ENCODE data around the gene CLCN4.

The CLCN4 gene

DNA sequence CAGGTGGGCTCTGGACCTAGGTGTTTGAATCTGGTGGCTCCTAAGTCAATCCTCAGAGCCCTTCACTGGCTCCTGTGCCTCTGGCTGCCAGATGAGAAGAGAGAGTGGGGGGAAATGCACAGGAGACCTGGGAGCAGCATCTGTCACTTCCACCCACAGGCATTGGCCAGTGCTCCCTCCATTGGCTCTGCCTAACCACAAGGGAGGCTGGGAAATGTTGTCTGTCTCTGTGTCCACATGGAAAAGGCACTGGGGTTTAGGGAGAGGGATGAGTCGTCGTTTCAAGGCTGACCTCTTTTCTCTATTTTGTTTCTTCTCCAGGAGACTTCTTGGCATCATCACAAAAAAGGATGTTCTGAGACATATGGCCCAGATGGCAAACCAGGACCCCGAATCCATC, 76.4 kb downstream of the CLCN4 start:
- TF ChIP-seq, protein P1, sequence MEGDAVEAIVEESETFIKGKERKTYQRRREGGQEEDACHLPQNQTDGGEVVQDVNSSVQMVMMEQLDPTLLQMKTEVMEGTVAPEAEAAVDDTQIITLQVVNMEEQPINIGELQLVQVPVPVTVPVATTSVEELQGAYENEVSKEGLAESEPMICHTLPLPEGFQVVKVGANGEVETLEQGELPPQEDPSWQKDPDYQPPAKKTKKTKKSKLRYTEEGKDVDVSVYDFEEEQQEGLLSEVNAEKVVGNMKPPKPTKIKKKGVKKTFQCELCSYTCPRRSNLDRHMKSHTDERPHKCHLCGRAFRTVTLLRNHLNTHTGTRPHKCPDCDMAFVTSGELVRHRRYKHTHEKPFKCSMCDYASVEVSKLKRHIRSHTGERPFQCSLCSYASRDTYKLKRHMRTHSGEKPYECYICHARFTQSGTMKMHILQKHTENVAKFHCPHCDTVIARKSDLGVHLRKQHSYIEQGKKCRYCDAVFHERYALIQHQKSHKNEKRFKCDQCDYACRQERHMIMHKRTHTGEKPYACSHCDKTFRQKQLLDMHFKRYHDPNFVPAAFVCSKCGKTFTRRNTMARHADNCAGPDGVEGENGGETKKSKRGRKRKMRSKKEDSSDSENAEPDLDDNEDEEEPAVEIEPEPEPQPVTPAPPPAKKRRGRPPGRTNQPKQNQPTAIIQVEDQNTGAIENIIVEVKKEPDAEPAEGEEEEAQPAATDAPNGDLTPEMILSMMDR (IDR thresholded peaks at IDR 0.05): no peak

GRCh38 chrX:10233696-10234095, 76.9 kb downstream of the CLCN4 start:
- Mint-ChIP-seq H3K27ac (no peak overlapping the region), H3K36me3 (ENCODE audit: low read depth) (peaks cover 33% of the 10 kb centered on the region), H3K27me3 (ENCODE audit: low read depth, poor library complexity) (no peaks in the 10 kb centered on the region), H3K9me3 (peaks cover 45% of the 10 kb centered on the region), H3K4me3 (no peak overlapping the region), H3K4me1 (no peaks in the 10 kb centered on the region)
- no peak for DNase-seq
- TF ChIP-seq, protein P1 (IDR thresholded peaks at IDR 0.05): no peak

More for the DNA sequence above, 76.4 kb downstream of the CLCN4 start:
- no peaks in the 10 kb centered on the region for H3K4me1 Mint-ChIP-seq
- peaks cover 42% of the 10 kb centered on the region for H3K9me3 Mint-ChIP-seq
- H3K36me3 Mint-ChIP-seq (ENCODE audit: low read depth): peaks cover 33% of the 10 kb centered on the region
- no peak overlapping the region for H3K4me3 Mint-ChIP-seq
- no peak for DNase-seq
- H3K27ac Mint-ChIP-seq: no peak overlapping the region
- no peaks in the 10 kb centered on the region for H3K27me3 Mint-ChIP-seq (ENCODE audit: low read depth, poor library complexity)

DNA sequence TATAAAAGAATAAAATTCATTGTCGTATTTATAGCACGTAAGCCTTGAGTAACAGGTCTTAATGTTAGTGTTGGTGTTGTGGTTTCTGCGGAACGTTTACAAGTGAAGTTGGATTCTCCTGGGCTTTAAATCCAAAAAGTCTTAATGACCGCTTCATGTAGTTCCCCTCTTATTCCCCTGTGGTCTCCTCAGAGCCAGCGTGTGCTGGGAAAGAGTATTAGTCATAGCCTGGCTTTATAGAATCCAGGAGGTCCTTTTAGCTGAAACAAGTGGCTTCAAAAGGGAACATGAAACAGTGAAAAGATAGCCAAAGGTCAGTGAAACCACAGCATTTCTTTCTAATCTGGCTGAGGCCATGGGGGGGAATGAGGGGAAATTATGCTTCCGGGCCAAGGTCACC, 79.1 kb downstream of the CLCN4 start:
- H3K4me3 Mint-ChIP-seq: no peak overlapping the region
- TF ChIP-seq, protein P1 (IDR thresholded peaks at IDR 0.05): no peak
- no peaks in the 10 kb centered on the region for H3K4me1 Mint-ChIP-seq
- peaks cover 54% of the 10 kb centered on the region for H3K9me3 Mint-ChIP-seq
- no peak overlapping the region for H3K27ac Mint-ChIP-seq
- peaks cover 31% of the 10 kb centered on the region for H3K36me3 Mint-ChIP-seq (ENCODE audit: low read depth)
- DNase-seq: no peak
- H3K27me3 Mint-ChIP-seq (ENCODE audit: low read depth, poor library complexity): no peaks in the 10 kb centered on the region

DNA sequence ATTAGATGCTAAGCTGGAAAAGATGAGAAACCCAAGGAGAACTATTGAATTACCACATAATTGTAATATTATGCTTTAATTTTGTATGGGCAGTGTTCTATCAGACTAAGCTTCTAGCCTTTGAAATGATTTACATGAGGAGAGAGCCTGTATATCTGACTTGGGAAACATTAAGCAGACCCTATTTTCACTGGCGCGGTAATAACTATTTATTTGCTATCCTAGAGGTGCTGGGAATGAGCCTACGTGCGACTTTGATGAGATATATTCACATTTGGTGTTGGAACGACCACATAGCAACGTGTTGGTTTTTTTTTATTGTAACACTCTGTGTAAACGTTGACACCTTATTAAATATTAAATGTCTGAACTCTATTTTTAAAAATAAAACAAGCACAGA, 80.5 kb downstream of the CLCN4 start:
- H3K4me1 Mint-ChIP-seq: no peaks in the 10 kb centered on the region
- no peak overlapping the region for H3K4me3 Mint-ChIP-seq
- peaks cover 55% of the 10 kb centered on the region for H3K9me3 Mint-ChIP-seq
- TF ChIP-seq, protein P1 (IDR thresholded peaks at IDR 0.05): no peak
- no peak for DNase-seq
- H3K27ac Mint-ChIP-seq: no peak overlapping the region
- H3K27me3 Mint-ChIP-seq (ENCODE audit: low read depth, poor library complexity): peaks cover 3% of the 10 kb centered on the region
- peaks cover 28% of the 10 kb centered on the region for H3K36me3 Mint-ChIP-seq (ENCODE audit: low read depth)

DNA sequence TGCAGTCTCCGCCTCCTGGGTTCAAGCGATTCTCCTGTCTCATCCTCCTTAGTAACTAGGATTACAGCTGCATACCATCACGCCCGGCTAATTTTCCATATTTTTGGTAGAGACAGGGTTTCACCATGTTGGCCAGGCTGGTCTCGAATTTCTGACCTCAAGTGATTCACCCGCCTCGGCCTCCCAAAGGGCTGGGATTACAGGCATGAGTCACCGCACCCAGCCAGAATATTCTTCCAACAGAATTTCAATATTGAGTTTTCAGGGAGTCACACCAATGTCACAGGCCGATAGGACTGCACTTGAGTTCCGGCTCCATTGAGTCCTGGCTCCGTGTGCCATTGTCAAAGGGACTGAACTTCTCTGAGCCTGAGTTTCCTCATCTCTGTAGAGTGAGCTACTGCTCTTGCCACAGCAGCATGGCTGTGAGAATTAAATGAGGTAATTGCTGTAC, 82.9 kb downstream of the CLCN4 start:
- H3K36me3 Mint-ChIP-seq (ENCODE audit: low read depth): peaks cover 20% of the 10 kb centered on the region
- H3K27me3 Mint-ChIP-seq (ENCODE audit: low read depth, poor library complexity): peaks cover 3% of the 10 kb centered on the region
- no peak overlapping the region for H3K27ac Mint-ChIP-seq
- peaks cover 54% of the 10 kb centered on the region for H3K9me3 Mint-ChIP-seq
- TF ChIP-seq, protein P1 (IDR thresholded peaks at IDR 0.05): no peak
- H3K4me3 Mint-ChIP-seq: no peak overlapping the region
- no peak for DNase-seq
- peaks cover 8% of the 10 kb centered on the region for H3K4me1 Mint-ChIP-seq

GRCh38 chrX:10240918-10241317, 84.1 kb downstream of the CLCN4 start:
- Mint-ChIP-seq H3K27ac (no peak overlapping the region), H3K27me3 (ENCODE audit: low read depth, poor library complexity) (peaks cover 3% of the 10 kb centered on the region), H3K36me3 (ENCODE audit: low read depth) (peaks cover 8% of the 10 kb centered on the region), H3K4me1 (peaks cover 18% of the 10 kb centered on the region), H3K9me3 (peaks cover 42% of the 10 kb centered on the region), H3K4me3 (no peak overlapping the region)
- no peak for DNase-seq
- TF ChIP-seq, protein P1 (IDR thresholded peaks at IDR 0.05): no peak

Data from nephron progenitor cell (in vitro differentiated cells).